Erythroblast (primary cell): ENCODE measurements around the gene CORO6.

Experiments used
- GATA1 ChIP-seq: IDR thresholded peaks from 2 replicates; pipeline ENCODE4 v1.6.1; 2011; ENCODE audit warnings: low read depth, mild to moderate bottlenecking, control low read depth, low read length, moderate library complexity
- POLR2A ChIP-seq: IDR thresholded peaks from 2 replicates; pipeline ENCODE4 v1.6.1; 2011; ENCODE audit warnings: mild to moderate bottlenecking, low read length

DNA sequence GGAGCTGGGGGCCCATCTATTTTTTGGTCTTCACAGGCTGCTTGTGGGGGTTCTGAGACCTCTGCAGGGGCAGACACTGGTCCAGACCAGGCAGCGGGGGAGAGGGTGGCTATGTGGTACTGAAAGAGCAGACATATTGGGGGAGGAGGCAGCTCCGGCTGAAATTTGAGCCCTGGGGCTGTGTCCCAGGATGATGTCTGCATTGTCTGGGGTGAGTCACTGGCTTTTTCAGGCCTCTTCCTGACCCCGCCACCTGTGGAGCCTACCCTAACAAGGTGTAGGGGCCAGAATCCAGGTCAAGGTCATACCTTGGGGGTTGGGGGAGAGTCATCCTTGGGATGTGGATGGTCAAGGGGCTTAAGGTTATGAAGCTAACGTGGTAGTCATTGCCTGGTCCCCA is 2.4 kb downstream of the CORO6 start:
- TF ChIP-seq POLR2A (no peak), GATA1 (no peak)
